GM18951 (cell line): Measurements from ENCODE around the gene CNEP1R1.

Source experiments
- POLR2A ChIP-seq: IDR thresholded peaks from 4 replicates; pipeline ENCODE4 v1.6.1; 2011; ENCODE audit warnings: mild to moderate bottlenecking; ENCODE audit not compliant: insufficient read length, insufficient read depth; ENCODE audit errors: extremely low read depth
- in situ Hi-C: fragments of 300-500 bp; cut with MboI; formaldehyde crosslinking; loops from one replicate; pipeline ENCODE4 v1.12.0; 2022; ENCODE audit warnings: low sequenced_read_pairs, mixed read lengths, inconsistent platforms; ENCODE audit not compliant: unreplicated experiment

CNEP1R1 gene, protein sequence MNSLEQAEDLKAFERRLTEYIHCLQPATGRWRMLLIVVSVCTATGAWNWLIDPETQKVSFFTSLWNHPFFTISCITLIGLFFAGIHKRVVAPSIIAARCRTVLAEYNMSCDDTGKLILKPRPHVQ

GRCh38 chr16:50024684-50025536, at the start of gene CNEP1R1:
TSS of gene CNEP1R1 (plus strand) at chr16:50025225. CDS start at chr16:50025316, 91 bp downstream.
- peak; percentile 69 for TF ChIP-seq POLR2A
- in situ Hi-C loops: no loop called here

- TF ChIP-seq POLR2A: no peak
- in situ Hi-C loops: no loop called here
Measured at GRCh38 chr16:49977427-49977826, 47.6 kb upstream of the CNEP1R1 start.

GRCh38 chr16:49978569-49979326, 46.3 kb upstream of the CNEP1R1 start:
- no peak for TF ChIP-seq POLR2A
- in situ Hi-C loops: no loop called here

- no peak for TF ChIP-seq POLR2A
- in situ Hi-C loops: no loop called here
Measured at GRCh38 chr16:49980166-49980565, 44.9 kb upstream of the CNEP1R1 start.

- TF ChIP-seq POLR2A: no peak
- in situ Hi-C loops: no loop called here
Measured at GRCh38 chr16:49986351-49987124, 38.5 kb upstream of the CNEP1R1 start.

DNA sequence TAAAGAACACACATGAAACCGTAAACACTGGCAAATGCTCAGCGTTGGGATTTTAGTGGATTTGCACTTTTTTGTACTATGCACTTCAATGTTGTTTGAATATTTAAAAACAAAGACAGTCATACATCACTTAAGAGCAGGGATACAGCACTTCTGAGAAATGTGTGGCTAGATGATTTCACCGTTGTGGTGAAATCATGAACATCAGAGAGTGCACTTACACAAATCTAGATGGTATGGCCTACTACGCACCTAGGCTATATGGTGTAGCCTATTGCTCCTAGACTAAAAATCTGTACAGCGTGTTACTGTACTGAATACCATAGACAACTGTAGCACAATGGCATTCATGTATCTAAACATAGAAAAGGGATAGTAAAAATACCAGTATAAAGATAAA, 37.6 kb upstream of the CNEP1R1 start:
- in situ Hi-C loops: no loop called here
- no peak for TF ChIP-seq POLR2A

GRCh38 chr16:49992825-49993224, 32.2 kb upstream of the CNEP1R1 start:
- in situ Hi-C loops: no loop called here

DNA sequence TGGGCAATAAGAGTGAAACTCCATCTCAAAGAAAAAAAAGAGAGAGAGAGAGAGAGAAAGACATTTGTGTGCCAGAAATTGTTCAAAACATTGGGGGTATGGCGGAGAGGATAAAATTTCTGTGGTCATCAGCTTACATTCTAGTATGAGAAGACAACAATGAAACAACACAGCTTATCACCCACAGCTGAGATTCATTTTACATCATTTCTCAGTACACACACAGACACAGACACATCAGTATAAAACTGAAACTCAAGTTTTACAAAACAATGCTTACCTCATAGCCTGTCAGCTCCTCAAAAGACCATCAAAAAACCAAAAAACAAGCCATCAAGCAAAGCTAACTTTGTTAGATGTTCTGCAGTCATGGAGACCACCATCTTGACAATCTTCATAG, 31.4 kb upstream of the CNEP1R1 start:
- TF ChIP-seq POLR2A: no peak
- in situ Hi-C loops: no loop called here

More at GRCh38 chr16:49992825-49993224, 32.2 kb upstream of the CNEP1R1 start:
- no peak for TF ChIP-seq POLR2A

DNA sequence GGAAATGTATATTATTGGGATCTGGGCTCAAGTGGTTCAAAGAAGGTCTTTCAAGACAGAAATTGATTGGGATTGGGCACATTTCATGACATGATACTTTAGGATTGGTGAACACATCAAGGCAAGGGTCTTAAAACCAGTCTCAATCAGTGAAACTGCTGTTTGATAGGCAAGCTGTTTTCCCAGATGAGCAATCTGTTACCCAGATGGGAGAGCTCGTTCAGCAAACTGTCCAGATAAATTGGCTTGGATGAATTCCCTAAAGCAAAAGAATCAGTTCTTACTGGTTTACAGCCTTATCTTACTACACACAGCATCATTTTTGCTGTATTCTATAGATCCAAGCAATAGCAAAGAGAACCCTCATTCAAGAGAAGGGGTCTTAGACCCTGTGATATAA, 31.0 kb upstream of the CNEP1R1 start:
- no peak for TF ChIP-seq POLR2A
- in situ Hi-C loops: no loop called here

DNA sequence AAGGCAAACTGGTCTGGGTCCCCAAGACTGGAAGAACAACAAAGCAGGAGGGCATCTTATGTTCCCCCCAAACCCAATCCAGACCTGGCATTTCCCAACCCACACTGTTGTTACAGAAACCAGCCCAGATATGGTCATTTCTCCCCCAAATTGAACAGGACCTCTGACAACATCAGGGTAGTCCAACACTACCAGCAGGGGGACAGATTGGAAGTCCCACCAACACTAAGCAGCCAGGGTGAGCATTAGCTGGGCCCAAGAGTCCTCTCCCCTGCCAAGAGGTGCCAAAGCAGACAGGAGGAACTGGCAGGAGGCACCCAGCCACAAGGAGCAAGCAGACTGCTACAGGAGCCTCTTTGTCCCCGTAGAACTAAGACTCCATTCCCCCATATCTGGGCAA, 29.3 kb upstream of the CNEP1R1 start:
- in situ Hi-C loops: no loop called here
- no peak for TF ChIP-seq POLR2A

- in situ Hi-C loops: no loop called here
- TF ChIP-seq POLR2A: no peak
Measured at GRCh38 chr16:49997721-49998251, 27.2 kb upstream of the CNEP1R1 start.

- in situ Hi-C loops: no loop called here
- TF ChIP-seq POLR2A: no peak
Measured at GRCh38 chr16:49998991-49999390, 26.0 kb upstream of the CNEP1R1 start.

DNA sequence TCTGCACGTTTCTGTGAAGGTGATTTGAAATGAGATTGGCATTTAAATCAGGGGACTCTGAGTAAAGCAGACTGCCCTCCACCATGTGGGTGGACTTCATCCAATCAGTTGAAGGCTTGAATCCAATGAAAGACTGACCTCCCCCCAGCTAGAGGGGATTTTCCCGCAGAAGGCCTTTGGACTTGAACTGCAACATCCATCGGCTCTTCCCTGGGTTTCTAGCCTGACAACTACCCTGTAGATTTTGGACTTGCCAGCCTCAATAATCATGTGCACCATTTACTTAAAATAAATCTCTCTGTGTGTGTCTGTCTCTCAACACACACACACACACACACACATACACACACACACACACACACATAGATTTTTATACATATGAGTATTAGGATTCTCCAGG, 23.9 kb upstream of the CNEP1R1 start:
- TF ChIP-seq POLR2A: no peak
- in situ Hi-C loops: no loop called here
